ENCODE measurements around the gene CPNE9.

GRCh38 chr3:9715764-9716437, 12.3 kb downstream of the CPNE9 start:
- TF ChIP-seq CTCF (IDR thresholded peaks at IDR 0.05; ENCODE audit: insufficient read depth, low read length), result peak; percentile 98
- TF ChIP-seq GABPA (IDR thresholded peaks at IDR 0.05; ENCODE audit: low read depth), result no peak
- TF ChIP-seq POLR2AphosphoS5 (IDR thresholded peaks at IDR 0.05; ENCODE audit: low read depth), result peak; percentile 58
- no peak for TF ChIP-seq REST (IDR thresholded peaks at IDR 0.05; ENCODE audit: insufficient replicate concordance, low read depth)
